Fibroblast of lung (primary cell): ENCODE results near the gene PCMT1.

ENCODE experiments used
- EZH2 ChIP-seq: IDR thresholded peaks from 2 replicates; pipeline ENCODE4 v1.5.1; 2012; ENCODE audit warnings: low read length, control low read depth, mild to moderate bottlenecking; ENCODE audit errors: missing control alignments
- TF ChIP-seq, protein P1 (sequence below), 2 donors: IDR thresholded peaks in 1 of 2; conservative IDR thresholded peaks in 1 of 2; 1 replicate in 1 of 2; 2 replicates in 1 of 2; pipeline ENCODE4 v1.5.1; 2011 to 2012; ENCODE audit warnings: low read length in 2 of 2, control low read depth in 1 of 2, inconsistent platforms in 1 of 2, low read depth in 1 of 2, mild to moderate bottlenecking in 1 of 2

DNA sequence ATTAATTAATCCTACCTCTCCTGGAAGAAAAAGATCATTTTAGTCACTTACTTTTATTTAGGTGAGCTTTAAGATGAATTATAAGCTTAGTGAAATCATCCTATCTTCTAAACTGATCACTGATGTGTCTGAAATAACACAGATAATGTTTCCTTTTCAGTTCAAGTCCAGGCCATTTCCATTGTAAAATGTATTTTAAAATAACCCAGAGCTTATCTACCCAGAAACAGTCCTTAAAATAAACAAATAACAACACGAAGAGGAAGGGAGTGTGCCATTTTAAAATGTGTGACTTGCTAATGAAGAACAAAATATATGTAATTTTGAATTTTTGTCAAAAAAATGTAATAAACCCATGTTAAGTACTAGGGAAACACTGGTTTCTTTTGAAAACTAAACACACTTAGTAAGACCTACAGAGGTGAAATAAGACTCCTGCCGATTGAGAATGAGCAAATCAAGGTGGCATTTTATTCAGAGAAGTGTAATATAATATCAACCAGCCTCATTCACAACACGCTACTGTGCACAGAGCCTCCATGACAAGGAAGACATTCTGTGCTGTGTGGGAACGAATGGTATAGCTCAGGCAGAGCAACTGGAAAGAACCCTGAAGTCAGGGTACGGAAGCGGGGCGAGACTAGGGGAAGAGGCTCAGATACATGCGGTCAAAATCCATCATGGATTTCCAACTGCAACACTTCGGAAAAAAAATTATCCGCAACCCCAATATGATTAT is 106.9 kb downstream of the PCMT1 start:
- TF ChIP-seq, protein P1, sequence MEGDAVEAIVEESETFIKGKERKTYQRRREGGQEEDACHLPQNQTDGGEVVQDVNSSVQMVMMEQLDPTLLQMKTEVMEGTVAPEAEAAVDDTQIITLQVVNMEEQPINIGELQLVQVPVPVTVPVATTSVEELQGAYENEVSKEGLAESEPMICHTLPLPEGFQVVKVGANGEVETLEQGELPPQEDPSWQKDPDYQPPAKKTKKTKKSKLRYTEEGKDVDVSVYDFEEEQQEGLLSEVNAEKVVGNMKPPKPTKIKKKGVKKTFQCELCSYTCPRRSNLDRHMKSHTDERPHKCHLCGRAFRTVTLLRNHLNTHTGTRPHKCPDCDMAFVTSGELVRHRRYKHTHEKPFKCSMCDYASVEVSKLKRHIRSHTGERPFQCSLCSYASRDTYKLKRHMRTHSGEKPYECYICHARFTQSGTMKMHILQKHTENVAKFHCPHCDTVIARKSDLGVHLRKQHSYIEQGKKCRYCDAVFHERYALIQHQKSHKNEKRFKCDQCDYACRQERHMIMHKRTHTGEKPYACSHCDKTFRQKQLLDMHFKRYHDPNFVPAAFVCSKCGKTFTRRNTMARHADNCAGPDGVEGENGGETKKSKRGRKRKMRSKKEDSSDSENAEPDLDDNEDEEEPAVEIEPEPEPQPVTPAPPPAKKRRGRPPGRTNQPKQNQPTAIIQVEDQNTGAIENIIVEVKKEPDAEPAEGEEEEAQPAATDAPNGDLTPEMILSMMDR (conservative IDR thresholded peaks at IDR 0.05 in 1 of 2, IDR thresholded peaks at IDR 0.05 in 1 of 2; ENCODE audit: low read depth in 1 of 2, low read length in 2 of 2) = no peak
- TF ChIP-seq EZH2 = no peak
